SW 1271 (cell line): ENCODE measurements around the gene COL17A1.
A peak's percentile ranks its signal among the peaks of the same experiment; 100 is the strongest.

Experiments used
- DNase-seq, 2 experiments: peaks; one replicate each; lab custom pipeline; 2025; lab: John Stamatoyannopoulos, UW

COL17A1 gene

GRCh38 chr10:104033966-104034365, 51.7 kb downstream of the COL17A1 start:
- DNase-seq, result no peak

GRCh38 chr10:104033401-104033930, 52.2 kb downstream of the COL17A1 start:
- DNase-seq, result no peak

- no peak for DNase-seq
Observed at GRCh38 chr10:104032144-104032775, 53.4 kb downstream of the COL17A1 start.

GRCh38 chr10:104031631-104032030, 54.0 kb downstream of the COL17A1 start:
- no peak for DNase-seq

- no peak for DNase-seq
Observed at GRCh38 chr10:104029521-104029860, 56.2 kb downstream of the COL17A1 start.

GRCh38 chr10:104028823-104029520, 56.7 kb downstream of the COL17A1 start:
- no peak for DNase-seq

- DNase-seq, result peak in 1 of 2 experiments; percentile 26
Observed at GRCh38 chr10:104028146-104028545, 57.5 kb downstream of the COL17A1 start.

DNA sequence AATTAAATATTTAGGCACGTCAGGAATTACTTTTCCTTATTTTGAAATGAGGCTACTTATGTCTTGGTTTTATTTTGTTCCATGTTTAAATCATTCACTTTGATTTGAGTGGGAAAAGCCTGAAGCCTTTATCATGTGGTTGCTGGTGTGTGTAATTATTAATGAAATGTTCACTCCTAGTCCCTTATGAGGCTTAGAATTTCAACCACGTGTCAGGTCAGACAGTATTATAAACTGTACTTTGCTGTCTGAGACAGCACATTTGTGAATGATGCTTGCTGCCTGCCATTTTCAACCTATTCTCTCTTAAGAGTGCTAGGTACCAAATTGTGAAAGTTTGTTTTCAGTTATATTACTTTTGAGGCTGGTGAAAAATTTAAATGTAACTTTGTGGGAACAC, 58.9 kb downstream of the COL17A1 start:
- DNase-seq, result no peak

DNA sequence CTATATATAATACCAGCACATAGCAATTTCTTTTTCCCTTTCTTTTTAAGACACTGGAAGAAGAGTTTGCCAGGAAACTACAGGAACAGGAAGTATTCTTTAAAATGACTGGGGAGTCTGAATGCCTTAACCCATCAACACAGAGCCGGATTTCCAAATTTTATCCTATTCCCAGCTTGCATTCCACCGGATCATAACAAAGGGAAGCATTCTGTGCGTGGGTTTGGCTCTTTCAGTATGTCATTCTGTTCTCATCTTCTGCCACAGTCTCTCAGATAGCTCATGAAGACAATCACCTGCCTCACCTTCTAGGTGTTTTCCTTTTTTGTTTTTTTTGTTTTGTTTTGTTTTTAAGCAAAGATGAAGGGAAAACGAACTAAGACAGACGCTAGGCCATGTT, 60.2 kb downstream of the COL17A1 start:
- no peak for DNase-seq

DNA sequence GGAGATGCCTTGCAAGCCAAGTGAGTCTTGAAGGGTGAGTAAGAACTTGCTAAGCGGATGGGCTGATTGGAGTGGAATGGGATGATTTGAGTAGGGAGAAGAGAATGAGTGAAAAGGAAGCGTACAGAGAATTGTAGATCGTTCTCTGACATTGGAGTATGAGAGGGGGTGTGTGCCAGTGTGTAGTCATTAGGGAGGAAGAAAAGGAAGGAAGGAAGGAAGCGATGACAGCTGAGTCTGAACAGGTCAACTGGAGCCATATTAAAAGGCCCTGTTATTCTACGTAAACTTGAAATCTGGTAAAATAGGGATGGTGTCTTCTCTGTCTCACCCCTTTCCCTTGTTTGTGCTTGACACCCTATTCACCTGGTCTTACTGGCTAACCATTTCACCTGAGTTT, 63.7 kb downstream of the COL17A1 start:
- no peak for DNase-seq

DNA sequence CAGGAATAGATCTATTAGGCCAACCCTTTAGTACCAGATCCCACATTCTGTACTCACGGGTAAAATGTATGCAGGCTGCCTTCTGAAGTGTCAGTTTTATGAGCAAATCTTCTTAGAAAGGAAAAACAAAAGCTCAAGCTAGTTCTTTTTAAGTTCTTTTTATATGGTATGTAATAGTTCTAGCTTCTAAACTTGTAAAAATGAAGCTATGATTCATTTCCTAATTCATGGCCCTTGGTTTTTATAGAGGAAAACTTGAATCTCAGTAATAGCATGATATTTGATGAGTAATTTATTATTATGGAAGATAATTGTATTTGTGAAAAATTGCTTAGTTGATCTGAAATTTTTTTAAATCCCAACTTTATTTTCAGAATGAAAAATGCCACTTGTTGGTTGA, 64.4 kb downstream of the COL17A1 start:
- no peak for DNase-seq

GRCh38 chr10:104020020-104020419, 65.7 kb downstream of the COL17A1 start:
- no peak for DNase-seq

GRCh38 chr10:104018471-104018870, 67.2 kb downstream of the COL17A1 start:
- no peak for DNase-seq

DNA sequence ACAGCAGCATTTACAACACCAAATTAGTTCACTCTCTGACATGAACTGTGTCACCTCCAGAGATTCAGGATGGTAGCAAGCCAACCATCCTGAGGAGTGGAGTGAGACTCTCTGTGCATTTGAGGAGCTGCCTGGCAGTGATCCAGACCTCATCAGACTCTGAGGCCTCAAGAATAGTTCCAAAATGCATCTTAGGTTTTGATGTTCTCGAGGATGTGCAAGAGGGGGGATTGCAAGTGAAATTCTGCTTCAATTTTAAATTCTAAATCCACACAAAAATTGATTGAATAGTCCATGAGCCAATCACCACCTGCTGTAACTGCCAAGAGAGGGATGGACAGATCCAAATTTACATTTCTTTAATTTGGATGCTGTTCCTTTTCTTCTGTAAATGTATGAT, 69.0 kb downstream of the COL17A1 start:
- no peak for DNase-seq

DNA sequence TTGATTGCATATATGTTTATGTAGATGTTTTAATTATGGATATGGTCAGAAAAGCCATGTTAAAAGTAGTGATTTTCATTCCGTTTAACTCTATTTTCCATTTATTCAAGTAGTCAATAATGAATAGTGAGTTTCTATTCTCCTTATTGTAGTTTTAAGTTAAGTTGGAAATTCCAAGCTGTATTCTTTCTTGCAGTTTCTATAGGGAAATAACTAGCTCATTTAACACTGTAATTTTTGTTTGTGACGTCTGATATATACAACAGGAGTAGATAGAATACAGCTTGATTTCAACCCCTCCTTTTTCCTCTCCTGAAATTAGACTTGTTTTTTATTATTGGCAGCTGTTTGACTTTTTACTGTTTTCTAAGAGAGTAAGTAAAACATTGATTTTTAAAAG, 71.5 kb downstream of the COL17A1 start:
- no peak for DNase-seq

- DNase-seq, result no peak
Observed at GRCh38 chr10:104013489-104013888, 72.2 kb downstream of the COL17A1 start.

- DNase-seq, result no peak
Observed at GRCh38 chr10:104011904-104012303, 73.8 kb downstream of the COL17A1 start.

DNA sequence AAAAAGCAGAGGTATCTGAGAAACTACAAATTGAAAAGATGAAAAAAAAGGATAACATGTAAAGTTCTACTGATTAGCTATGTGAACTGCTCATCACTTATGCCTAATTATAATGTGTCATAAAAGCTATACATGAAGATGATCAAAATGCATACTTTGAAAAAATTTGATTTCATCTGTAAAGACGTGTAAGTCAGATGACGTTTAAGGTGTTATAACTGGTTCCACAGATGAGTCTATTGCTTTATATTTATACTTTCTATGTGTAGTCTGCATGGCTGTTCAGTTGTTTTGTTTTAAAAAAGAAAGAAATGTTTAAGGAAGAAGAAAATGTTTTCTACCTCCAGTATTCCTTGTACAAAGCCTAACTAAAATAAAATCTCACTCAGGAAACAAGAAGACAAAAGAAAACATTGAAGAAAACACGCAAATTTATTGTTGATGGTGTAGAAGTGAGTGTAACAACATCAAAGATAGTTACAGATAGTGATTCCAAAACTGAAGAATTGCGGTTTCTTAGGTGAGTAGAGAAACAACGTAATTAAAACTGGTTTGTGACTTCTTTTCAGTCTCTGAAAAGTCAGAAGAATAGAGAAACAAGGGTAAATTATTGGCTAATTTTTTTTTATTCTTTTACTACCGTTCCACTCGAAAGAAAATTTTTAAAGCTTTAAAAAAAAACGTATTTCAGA, 80.4 kb downstream of the COL17A1 start:
- DNase-seq, result no peak

GRCh38 chr10:104002911-104003310, 82.8 kb downstream of the COL17A1 start:
- no peak for DNase-seq

DNA sequence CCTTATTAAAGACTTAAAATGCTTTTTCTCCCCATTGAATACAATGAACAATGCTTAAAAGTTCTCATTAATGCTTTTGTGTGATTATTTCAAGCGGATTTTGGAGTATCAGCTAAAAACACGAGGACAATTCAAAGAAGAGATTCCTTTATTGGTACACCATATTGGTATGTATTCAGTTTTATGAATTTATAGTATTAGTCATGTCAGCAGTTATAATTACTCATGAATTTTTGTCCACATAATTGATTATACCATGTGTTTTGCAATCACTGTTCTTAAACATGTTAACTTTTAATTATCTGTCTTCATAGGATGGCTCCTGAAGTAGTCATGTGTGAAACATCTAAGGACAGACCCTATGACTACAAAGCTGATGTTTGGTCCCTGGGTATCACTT, 86.9 kb downstream of the COL17A1 start:
- no peak for DNase-seq

DNA sequence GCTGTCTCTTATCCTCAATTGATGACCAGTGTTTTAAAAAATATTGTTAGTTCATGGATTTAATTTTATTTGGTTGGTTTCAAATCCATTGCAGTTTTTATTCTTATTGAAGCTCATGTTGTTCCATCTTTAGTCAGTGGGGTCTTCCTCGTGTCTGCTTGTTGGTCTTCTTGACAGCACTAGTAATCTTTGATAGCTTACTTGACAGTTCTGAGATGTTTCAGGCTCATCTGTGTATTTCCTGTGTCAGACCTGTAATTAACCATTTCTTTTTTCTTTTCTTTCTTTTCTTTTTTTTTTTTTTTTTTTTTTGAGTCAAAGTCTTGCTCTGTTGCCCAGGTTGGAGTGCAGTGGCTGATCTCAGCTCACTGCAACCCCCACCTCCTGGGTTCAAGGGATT, 90.5 kb downstream of the COL17A1 start:
- DNase-seq, result no peak

- DNase-seq, result no peak
Observed at GRCh38 chr10:103991393-103992128, 94.1 kb downstream of the COL17A1 start.
